Panc1 (cell line): Measurements from ENCODE around the gene TMEFF2. TPM values are rescaled to one million over a fixed set of nuclear protein-coding genes. Genes with fewer than 3 reads are reported as not detected.

Source experiments
- ATAC-seq: fragments of 200-7000 bp; cut with Tn5 transposase; 2 replicates; pipeline ENCODE4 v1.9.1; 2020; ENCODE audit warnings: mild to moderate bottlenecking, moderate library complexity
- BruUV-seq: library from RNA; stranded (reverse); fragments of 400-500 nt; replicated peaks from 2 replicates; lab custom pipeline; 2021; lab: Mats Ljungman, UMichigan
- CTCF ChIA-PET: fragments of 300-600 bp; sonication (Branson Sonifier 250); formaldehyde crosslinking; loops from one replicate; lab custom pipeline; 2022; ENCODE audit warnings: antibody characterized with exemption; lab: Charles Lee
- POLR2A ChIA-PET: fragments of 300-600 bp; sonication (Branson Sonifier 250); formaldehyde crosslinking; loops from one replicate; lab custom pipeline; 2022; ENCODE audit warnings: antibody characterized with exemption; lab: Charles Lee
- DNase-seq: peaks from one replicate; pipeline ENCODE4 v3.0.0-alpha.2; 2010; ENCODE audit warnings: low read depth, low spot score
- H3K27ac ChIP-seq: 2 replicates; pipeline ENCODE4 v1.5.1; 2011; ENCODE audit warnings: mild to moderate bottlenecking, low read length, inconsistent platforms
- H3K27me3 ChIP-seq: fragments of 200-500 bp; sonication (Bioruptor generic); 2 replicates; pipeline ENCODE4 v1.6.0; 2014; ENCODE audit warnings: low read length, inconsistent platforms; ENCODE audit not compliant: control insufficient read depth, insufficient read depth
- H3K36me3 ChIP-seq: fragments of 200-500 bp; sonication (Bioruptor generic); 2 replicates; pipeline ENCODE4 v1.5.1; 2014; ENCODE audit warnings: inconsistent platforms, mild to moderate bottlenecking, low read length, moderate library complexity; ENCODE audit not compliant: control insufficient read depth, insufficient read depth
- H3K4me1 ChIP-seq: 2 replicates; pipeline ENCODE4 v1.5.1; 2011; ENCODE audit warnings: inconsistent platforms, mild to moderate bottlenecking, low read length, moderate library complexity; ENCODE audit not compliant: control insufficient read depth, insufficient read depth
- H3K4me3 ChIP-seq, 2 experiments: 2 replicates each; pipeline ENCODE4 v1.5.1; 2011 to 2012; ENCODE audit warnings: low read depth in 2 of 2, low read length in 2 of 2, mild to moderate bottlenecking in 2 of 2, inconsistent platforms in 1 of 2, moderate library complexity in 1 of 2
- H3K9me3 ChIP-seq: fragments of 200-500 bp; sonication (Bioruptor generic); 2 replicates; pipeline ENCODE4 v1.5.1; 2014; ENCODE audit warnings: low read depth, mild to moderate bottlenecking, inconsistent platforms, low read length, moderate library complexity; ENCODE audit not compliant: control insufficient read depth, insufficient read depth
- POLR2AphosphoS5 ChIP-seq: IDR thresholded peaks from 2 replicates; pipeline ENCODE4 v1.6.1; 2012; ENCODE audit warnings: mild to moderate bottlenecking, low read depth, low read length, moderate library complexity
- SIN3A ChIP-seq: IDR thresholded peaks from 2 replicates; pipeline ENCODE4 v1.6.1; 2012; ENCODE audit warnings: low read depth, mild to moderate bottlenecking, low read length, moderate library complexity, borderline replicate concordance; ENCODE audit not compliant: insufficient read depth
- TCF7L2 ChIP-seq: IDR thresholded peaks from 2 replicates; pipeline ENCODE4 v1.6.1; 2011; ENCODE audit warnings: mild to moderate bottlenecking, low read depth, low read length, inconsistent platforms
- in situ Hi-C: cut with HindIII; loops from 2 replicates; pipeline ENCODE4 v1.10.0; 2016; ENCODE audit warnings: low sequenced_read_pairs, low pct_unique_long_range_greater_than_20kb
- intact Hi-C: fragments of 100-400 bp; cut with micrococcal nuclease; formaldehyde crosslinking; loops from one replicate; pipeline ENCODE4 v1.10.0; 2022; ENCODE audit not compliant: unreplicated experiment
- total RNA-seq: library from RNA; stranded (reverse); gene quantifications from one replicate; pipeline ENCODE4 v1.2.1, GENCODE V29; 2021; ENCODE audit not compliant: unreplicated experiment
- TF ChIP-seq, protein P1 (sequence below): fragments of 450-650 bp; IDR thresholded peaks from 2 replicates; pipeline ENCODE4 v1.5.1; 2017; ENCODE audit warnings: mild to moderate bottlenecking
- TF ChIP-seq, protein P2 (sequence below), 2 experiments: IDR thresholded peaks; 2 replicates each; pipeline ENCODE4 v1.6.1; 2011 to 2012; ENCODE audit warnings: low read depth in 2 of 2, control low read depth in 1 of 2, low read length in 1 of 2, mild to moderate bottlenecking in 1 of 2, moderate library complexity in 1 of 2; ENCODE audit not compliant: insufficient read depth in 1 of 2

The TMEFF2 gene
- total RNA-seq, 1 experiment from 2014 or later: 1.5 TPM

DNA sequence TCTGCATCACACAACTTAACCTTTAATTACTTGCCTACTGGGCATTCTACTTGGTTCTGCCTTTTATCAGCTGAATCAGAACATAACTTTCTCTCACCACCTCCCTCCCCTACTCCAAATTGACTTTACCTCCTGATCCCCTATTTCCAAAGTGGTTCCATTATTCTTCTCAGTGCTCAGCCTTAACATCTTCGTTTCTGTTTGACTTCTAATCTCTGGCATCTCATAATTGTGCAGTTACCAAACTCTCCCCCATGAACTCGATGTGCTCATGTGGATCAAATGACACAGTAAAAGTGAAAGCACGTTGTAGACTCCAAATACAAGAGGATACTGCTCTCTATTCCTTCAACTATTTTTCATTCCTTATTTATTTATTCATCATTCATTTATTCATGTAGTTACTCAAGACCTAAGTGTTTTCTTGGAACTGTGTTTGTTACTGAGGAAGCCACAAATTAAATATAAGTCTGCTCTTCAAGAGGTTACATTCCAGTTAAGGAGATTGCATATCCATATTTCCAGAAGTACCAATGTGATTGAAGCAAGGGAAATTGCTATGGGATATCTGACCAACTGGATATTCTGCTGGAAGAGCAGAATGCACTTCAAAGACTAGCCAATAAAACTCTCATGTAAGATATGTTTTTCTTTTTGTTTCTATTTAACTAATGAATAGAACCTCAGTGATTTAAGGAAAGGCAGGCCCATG is 158.8 kb downstream of the TMEFF2 start:
- H3K9me3 ChIP-seq: no peaks in the 10 kb centered on the region
- H3K4me3 ChIP-seq: no peak overlapping the region
- H3K27ac ChIP-seq: no peak overlapping the region
- ATAC-seq (no peak), DNase-seq (no peak)
- TF ChIP-seq, protein P1, sequence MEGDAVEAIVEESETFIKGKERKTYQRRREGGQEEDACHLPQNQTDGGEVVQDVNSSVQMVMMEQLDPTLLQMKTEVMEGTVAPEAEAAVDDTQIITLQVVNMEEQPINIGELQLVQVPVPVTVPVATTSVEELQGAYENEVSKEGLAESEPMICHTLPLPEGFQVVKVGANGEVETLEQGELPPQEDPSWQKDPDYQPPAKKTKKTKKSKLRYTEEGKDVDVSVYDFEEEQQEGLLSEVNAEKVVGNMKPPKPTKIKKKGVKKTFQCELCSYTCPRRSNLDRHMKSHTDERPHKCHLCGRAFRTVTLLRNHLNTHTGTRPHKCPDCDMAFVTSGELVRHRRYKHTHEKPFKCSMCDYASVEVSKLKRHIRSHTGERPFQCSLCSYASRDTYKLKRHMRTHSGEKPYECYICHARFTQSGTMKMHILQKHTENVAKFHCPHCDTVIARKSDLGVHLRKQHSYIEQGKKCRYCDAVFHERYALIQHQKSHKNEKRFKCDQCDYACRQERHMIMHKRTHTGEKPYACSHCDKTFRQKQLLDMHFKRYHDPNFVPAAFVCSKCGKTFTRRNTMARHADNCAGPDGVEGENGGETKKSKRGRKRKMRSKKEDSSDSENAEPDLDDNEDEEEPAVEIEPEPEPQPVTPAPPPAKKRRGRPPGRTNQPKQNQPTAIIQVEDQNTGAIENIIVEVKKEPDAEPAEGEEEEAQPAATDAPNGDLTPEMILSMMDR: no peak
- no peak for TF ChIP-seq POLR2AphosphoS5
- TF ChIP-seq, protein P2, sequence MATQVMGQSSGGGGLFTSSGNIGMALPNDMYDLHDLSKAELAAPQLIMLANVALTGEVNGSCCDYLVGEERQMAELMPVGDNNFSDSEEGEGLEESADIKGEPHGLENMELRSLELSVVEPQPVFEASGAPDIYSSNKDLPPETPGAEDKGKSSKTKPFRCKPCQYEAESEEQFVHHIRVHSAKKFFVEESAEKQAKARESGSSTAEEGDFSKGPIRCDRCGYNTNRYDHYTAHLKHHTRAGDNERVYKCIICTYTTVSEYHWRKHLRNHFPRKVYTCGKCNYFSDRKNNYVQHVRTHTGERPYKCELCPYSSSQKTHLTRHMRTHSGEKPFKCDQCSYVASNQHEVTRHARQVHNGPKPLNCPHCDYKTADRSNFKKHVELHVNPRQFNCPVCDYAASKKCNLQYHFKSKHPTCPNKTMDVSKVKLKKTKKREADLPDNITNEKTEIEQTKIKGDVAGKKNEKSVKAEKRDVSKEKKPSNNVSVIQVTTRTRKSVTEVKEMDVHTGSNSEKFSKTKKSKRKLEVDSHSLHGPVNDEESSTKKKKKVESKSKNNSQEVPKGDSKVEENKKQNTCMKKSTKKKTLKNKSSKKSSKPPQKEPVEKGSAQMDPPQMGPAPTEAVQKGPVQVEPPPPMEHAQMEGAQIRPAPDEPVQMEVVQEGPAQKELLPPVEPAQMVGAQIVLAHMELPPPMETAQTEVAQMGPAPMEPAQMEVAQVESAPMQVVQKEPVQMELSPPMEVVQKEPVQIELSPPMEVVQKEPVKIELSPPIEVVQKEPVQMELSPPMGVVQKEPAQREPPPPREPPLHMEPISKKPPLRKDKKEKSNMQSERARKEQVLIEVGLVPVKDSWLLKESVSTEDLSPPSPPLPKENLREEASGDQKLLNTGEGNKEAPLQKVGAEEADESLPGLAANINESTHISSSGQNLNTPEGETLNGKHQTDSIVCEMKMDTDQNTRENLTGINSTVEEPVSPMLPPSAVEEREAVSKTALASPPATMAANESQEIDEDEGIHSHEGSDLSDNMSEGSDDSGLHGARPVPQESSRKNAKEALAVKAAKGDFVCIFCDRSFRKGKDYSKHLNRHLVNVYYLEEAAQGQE (IDR thresholded peaks at IDR 0.05; ENCODE audit: insufficient read depth in 1 of 2, low read depth in 2 of 2, low read length in 1 of 2): no peak
- TF ChIP-seq SIN3A: no peak
- no peak for TF ChIP-seq TCF7L2
- BruUV-seq: no TSS peak
- in situ Hi-C loops (no loop called here), intact Hi-C loops (no loop called here)
- ChIA-PET CTCF (no interaction called here), POLR2A (no interaction called here)
- H3K36me3 ChIP-seq: no peaks in the 10 kb centered on the region
- no peaks in the 10 kb centered on the region for H3K4me1 ChIP-seq
- H3K27me3 ChIP-seq: no peaks in the 10 kb centered on the region

GRCh38 chr2:192030856-192031255 is 163.9 kb downstream of the TMEFF2 start:
- H3K27ac ChIP-seq: no peak overlapping the region
- TF ChIP-seq, protein P2 (IDR thresholded peaks at IDR 0.05; ENCODE audit: insufficient read depth in 1 of 2, low read depth in 2 of 2, low read length in 1 of 2): no peak
- TF ChIP-seq POLR2AphosphoS5: no peak
- no peak for TF ChIP-seq SIN3A
- H3K36me3 ChIP-seq: no peaks in the 10 kb centered on the region
- no peak for ATAC-seq
- no peak overlapping the region for H3K4me3 ChIP-seq
- H3K27me3 ChIP-seq: no peaks in the 10 kb centered on the region
- no peak for DNase-seq
- POLR2A ChIA-PET: no interaction called here
- CTCF ChIA-PET: no interaction called here
- intact Hi-C loops: no loop called here
- no TSS peak for BruUV-seq
- in situ Hi-C loops: no loop called here
- H3K9me3 ChIP-seq: no peaks in the 10 kb centered on the region
- H3K4me1 ChIP-seq: no peaks in the 10 kb centered on the region
